ENCODE measurements around the gene AKR1A1.

GRCh38 chr1:45544530-45544929 lies 6.1 kb upstream of the AKR1A1 start:
- no peak for TF ChIP-seq CTCF (IDR thresholded peaks at IDR 0.05)
- TF ChIP-seq POLR2AphosphoS5 (IDR thresholded peaks at IDR 0.05; ENCODE audit: low read depth, low read length): no peak

Data from Panc1 (cell line).